PC-9 (cell line): Measurements from ENCODE around the gene ST6GALNAC3.

Source experiments
- EZH2 ChIP-seq: fragments of 200-600 bp; sonication (generic); IDR thresholded peaks from 2 replicates; pipeline ENCODE4 v1.8.0; 2017; ENCODE audit warnings: antibody characterized with exemption, low read depth
- TF ChIP-seq, protein P1 (sequence below): fragments of 200-600 bp; sonication (generic); conservative IDR thresholded peaks from 2 replicates; pipeline ENCODE4 v1.6.1; 2017; ENCODE audit warnings: mixed run types, antibody characterized with exemption, mild to moderate bottlenecking, moderate library complexity

DNA sequence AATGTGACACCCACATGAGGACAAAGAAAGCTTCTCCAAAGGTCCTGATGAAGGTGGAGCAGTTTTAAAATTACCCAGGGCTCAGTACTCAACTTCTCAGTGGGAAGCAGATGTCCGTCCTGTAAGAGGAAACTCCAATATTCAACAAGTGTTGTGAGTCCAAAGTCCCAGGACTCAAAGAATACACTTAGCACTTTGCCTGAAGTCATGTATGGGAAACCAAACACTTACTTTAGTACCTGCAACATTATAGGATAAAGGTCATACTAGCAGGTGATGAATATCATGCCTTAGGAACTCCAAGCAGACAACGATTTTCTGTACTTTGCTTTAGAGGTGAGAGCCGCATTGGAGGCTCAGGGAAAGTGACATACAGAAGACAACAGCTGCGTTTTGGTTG, 37.2 kb upstream of the ST6GALNAC3 start:
- TF ChIP-seq, protein P1, sequence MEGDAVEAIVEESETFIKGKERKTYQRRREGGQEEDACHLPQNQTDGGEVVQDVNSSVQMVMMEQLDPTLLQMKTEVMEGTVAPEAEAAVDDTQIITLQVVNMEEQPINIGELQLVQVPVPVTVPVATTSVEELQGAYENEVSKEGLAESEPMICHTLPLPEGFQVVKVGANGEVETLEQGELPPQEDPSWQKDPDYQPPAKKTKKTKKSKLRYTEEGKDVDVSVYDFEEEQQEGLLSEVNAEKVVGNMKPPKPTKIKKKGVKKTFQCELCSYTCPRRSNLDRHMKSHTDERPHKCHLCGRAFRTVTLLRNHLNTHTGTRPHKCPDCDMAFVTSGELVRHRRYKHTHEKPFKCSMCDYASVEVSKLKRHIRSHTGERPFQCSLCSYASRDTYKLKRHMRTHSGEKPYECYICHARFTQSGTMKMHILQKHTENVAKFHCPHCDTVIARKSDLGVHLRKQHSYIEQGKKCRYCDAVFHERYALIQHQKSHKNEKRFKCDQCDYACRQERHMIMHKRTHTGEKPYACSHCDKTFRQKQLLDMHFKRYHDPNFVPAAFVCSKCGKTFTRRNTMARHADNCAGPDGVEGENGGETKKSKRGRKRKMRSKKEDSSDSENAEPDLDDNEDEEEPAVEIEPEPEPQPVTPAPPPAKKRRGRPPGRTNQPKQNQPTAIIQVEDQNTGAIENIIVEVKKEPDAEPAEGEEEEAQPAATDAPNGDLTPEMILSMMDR = no peak
- TF ChIP-seq EZH2 = no peak
